RWPE1 (cell line): Measurements from ENCODE around the gene NUP214.
A peak's percentile ranks its signal among the peaks of the same experiment; 100 is the strongest.

Experiments used
- CTCF ChIA-PET: fragments of 350-600 bp; sonication (Branson Sonifier 250); formaldehyde crosslinking; extraction: SDS; loops from one replicate; lab custom pipeline; 2021; lab: Yijun Ruan, JAX
- POLR2A ChIA-PET: fragments of 400-600 bp; formaldehyde crosslinking; extraction: SDS; loops from one replicate; lab custom pipeline; 2020; ENCODE audit warnings: antibody characterized with exemption; ENCODE audit not compliant: low non-redundant PET; lab: Yijun Ruan, JAX
- DNase-seq: peaks from one replicate; pipeline ENCODE4 v3.0.0; 2012; ENCODE audit warnings: low spot score
- H3K27ac ChIP-seq: fragments of 450-650 bp; 2 replicates; pipeline ENCODE4 v1.5.1; 2017
- TF ChIP-seq, protein P1 (sequence below): fragments of 450-650 bp; conservative IDR thresholded peaks from 2 replicates; pipeline ENCODE4 v1.5.1; 2017; ENCODE audit warnings: low read depth, mild to moderate bottlenecking

NUP214 gene

DNA sequence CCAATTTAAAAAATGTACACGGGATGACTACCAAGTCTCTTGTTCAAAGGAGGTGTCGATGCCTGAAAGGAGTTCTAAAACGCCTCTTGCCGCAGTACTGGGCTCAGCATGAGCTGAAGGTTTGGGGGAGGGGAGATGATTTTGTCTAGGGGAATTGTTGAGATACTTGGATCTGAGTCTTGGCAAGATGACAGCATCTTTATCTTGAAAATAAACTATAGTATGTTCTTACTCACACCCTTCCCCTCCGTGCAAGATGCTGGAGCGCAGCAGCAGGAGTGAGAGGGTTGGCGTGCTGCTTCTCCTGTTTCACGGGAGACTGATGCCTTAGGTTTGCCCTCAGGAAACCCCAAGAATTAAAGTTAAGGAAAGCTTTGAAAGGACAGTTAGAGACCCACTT lies 103.6 kb downstream of the NUP214 start:
- POLR2A ChIA-PET = no interaction called here
- no peak for DNase-seq
- TF ChIP-seq, protein P1, sequence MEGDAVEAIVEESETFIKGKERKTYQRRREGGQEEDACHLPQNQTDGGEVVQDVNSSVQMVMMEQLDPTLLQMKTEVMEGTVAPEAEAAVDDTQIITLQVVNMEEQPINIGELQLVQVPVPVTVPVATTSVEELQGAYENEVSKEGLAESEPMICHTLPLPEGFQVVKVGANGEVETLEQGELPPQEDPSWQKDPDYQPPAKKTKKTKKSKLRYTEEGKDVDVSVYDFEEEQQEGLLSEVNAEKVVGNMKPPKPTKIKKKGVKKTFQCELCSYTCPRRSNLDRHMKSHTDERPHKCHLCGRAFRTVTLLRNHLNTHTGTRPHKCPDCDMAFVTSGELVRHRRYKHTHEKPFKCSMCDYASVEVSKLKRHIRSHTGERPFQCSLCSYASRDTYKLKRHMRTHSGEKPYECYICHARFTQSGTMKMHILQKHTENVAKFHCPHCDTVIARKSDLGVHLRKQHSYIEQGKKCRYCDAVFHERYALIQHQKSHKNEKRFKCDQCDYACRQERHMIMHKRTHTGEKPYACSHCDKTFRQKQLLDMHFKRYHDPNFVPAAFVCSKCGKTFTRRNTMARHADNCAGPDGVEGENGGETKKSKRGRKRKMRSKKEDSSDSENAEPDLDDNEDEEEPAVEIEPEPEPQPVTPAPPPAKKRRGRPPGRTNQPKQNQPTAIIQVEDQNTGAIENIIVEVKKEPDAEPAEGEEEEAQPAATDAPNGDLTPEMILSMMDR = no peak
- H3K27ac ChIP-seq = no peak overlapping the region
- CTCF ChIA-PET = interaction anchor here (0.7 kb wide), 1 partner anchor 48 kb away, joined by 5 read pairs; no protein-coding TSS in a partner anchor

DNA sequence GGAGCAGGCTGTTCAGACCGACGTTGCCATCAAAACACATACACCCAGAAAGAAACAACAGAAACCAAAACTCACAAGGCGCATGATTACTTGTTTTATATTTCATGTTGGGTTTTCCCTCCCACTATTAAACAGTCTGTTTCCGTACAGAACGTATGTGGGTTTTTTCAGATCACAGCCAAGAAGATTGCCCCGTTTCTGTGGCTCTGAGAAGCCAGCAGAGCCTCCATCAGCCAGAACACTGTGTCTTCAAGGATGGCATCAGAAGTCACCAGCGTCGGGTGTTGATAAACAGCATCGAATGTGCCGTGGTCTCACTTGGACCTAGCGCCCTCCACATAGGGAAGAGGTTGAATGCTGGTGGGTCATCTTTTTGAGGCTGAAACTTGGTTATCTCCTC lies 108.2 kb downstream of the NUP214 start:
- TF ChIP-seq, protein P1 = no peak
- no peak for DNase-seq
- H3K27ac ChIP-seq = no peak overlapping the region
- CTCF ChIA-PET = no interaction called here
- POLR2A ChIA-PET = no interaction called here

DNA sequence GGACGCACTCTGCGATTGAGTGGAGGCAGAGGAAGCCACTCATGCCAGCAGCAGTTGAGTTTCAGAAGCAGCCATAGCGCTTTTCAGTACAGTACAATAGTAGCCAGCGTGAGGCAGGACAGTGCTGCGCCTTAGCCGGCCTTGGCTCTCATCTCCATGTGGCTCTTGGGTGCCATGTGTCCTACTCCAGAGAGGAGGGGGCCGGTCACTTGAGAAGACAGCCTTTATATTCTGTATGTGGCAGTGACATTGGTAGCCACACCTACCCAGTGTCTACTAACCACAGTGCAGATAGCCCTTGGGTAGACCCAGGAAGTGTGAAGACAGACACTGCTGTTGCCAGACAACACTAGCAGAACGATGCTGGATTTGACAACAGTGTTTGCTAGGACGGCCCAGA lies 108.6 kb downstream of the NUP214 start:
- ChIA-PET POLR2A (no interaction called here), CTCF (interaction anchor here (1.4 kb wide), 1 partner anchor 102 kb away, joined by 5 read pairs; no protein-coding TSS in a partner anchor)
- TF ChIP-seq, protein P1 = no peak
- DNase-seq = no peak
- H3K27ac ChIP-seq = no peak overlapping the region

DNA sequence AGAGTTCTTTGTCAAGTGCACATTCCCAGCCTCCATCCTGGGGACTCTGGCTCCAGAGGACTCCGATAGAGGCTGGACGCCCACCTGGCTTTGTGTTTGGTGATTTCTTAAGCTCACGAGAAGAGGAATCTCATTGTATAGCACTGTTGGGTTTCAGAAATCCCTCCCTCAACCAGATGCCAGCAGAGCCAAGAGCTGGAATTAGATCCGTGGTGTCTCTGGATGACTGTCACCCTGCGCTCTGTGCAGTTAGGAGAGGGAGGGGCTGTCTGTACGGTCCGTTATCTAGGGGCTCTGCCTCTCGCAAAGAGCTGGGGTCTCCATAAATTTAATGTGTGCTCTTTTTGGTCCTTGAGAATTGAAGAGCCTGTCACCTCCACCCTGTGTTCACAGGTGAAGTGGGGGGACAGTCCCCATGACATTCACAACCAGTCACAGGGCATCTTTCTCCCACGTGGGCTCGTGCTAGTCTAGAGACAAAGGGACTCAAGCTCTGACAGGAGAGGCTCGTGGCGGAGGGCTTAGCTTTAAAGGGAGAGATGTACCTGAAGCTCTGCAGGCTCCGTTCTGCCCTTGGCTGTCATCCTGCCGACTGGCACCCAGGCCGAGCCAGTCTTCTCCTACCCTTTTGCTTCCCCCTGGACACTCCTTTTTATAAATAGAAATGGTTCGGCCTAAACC lies 109.6 kb downstream of the NUP214 start:
- POLR2A ChIA-PET = no interaction called here
- no peak overlapping the region for H3K27ac ChIP-seq
- no peak for DNase-seq
- CTCF ChIA-PET = interaction anchor here (0.6 to 1.4 kb wide), 2 partner anchors 57 to 101 kb away, joined by 3 to 5 read pairs; no protein-coding TSS in a partner anchor
- TF ChIP-seq, protein P1 = no peak

DNA sequence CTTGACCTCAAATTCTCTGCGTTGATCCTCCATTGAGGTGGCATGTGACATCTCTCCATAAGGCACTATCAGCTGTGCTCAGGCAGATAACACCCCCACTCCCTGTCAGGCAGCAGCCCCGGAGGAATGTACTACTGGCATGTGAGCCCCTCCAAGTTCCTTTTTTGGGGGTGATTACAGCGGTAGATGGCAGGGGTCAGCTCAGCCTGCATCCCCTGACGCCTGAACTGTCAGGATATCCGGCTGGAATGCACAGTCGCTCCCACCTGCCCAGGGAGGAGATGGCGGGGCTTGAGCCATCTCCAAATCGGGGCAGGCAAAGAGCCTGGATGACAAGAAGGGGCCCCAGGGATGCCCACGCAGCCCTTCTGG lies 110.1 kb downstream of the NUP214 start:
- H3K27ac ChIP-seq = peak overlapping the region; percentile 4; the same call in 1 of the 2 replicates
- DNase-seq = no peak
- POLR2A ChIA-PET = interaction anchor here (0.5 kb wide), 1 partner anchor 13 kb away, joined by 5 read pairs; no protein-coding TSS in a partner anchor
- TF ChIP-seq, protein P1 = no peak
- CTCF ChIA-PET = interaction anchor here (1.4 kb wide), 1 partner anchor 101 kb away, joined by 5 read pairs; no protein-coding TSS in a partner anchor

GRCh38 chr9:131236161-131236560 lies 110.8 kb downstream of the NUP214 start:
- no peak for DNase-seq
- ChIA-PET POLR2A (no interaction called here), CTCF (no interaction called here)
- TF ChIP-seq, protein P1 = no peak
- peak overlapping the region; percentile 4; the same call in 1 of the 2 replicates for H3K27ac ChIP-seq
